H9 (cell line): Measurements from ENCODE around the gene ZNF609. TPM values are rescaled to one million over a fixed set of nuclear protein-coding genes. Genes with fewer than 3 reads are reported as not detected.
A peak's percentile ranks its signal among the peaks of the same experiment; 100 is the strongest.

Source experiments
- DNase-seq: peaks from one replicate; pipeline ENCODE4 v3.0.0-alpha.2; 2017
- H2AFZ ChIP-seq: one replicate; pipeline ENCODE4 v1.6.1; 2013; ENCODE audit warnings: mild to moderate bottlenecking, low read length, control low read depth, moderate library complexity
- H2AK5ac ChIP-seq: 2 replicates; pipeline ENCODE4 v1.6.1; 2013; ENCODE audit warnings: low read length, control low read depth, mixed read lengths; ENCODE audit not compliant: insufficient read length
- H2BK120ac ChIP-seq: one replicate; pipeline ENCODE4 v1.6.1; 2013; ENCODE audit warnings: low read depth, mild to moderate bottlenecking, low read length, control low read depth, inconsistent platforms; ENCODE audit not compliant: poor library complexity, severe bottlenecking
- H2BK12ac ChIP-seq: 2 replicates; pipeline ENCODE4 v1.6.1; 2013; ENCODE audit warnings: low read length, control low read depth, mixed read lengths, low read depth; ENCODE audit not compliant: insufficient read length
- H2BK15ac ChIP-seq: 2 replicates; pipeline ENCODE4 v1.6.1; 2013; ENCODE audit warnings: low read depth, low read length, control low read depth
- H2BK20ac ChIP-seq: one replicate; pipeline ENCODE4 v1.6.1; 2013; ENCODE audit warnings: low read depth, mild to moderate bottlenecking, low read length, control low read depth, inconsistent platforms; ENCODE audit not compliant: poor library complexity, severe bottlenecking
- H2BK5ac ChIP-seq: 2 replicates; pipeline ENCODE4 v1.6.1; 2013; ENCODE audit warnings: low read length, control low read depth, mixed read lengths; ENCODE audit not compliant: insufficient read length
- H3K14ac ChIP-seq: 2 replicates; pipeline ENCODE4 v1.6.1; 2013; ENCODE audit warnings: low read length, control low read depth; ENCODE audit not compliant: insufficient read depth
- H3K18ac ChIP-seq: 2 replicates; pipeline ENCODE4 v1.6.1; 2013; ENCODE audit warnings: low read depth, mild to moderate bottlenecking, mixed read lengths, low read length, control low read depth; ENCODE audit not compliant: insufficient read length
- H3K23ac ChIP-seq: 2 replicates; pipeline ENCODE4 v1.6.1; 2013; ENCODE audit warnings: low read length, control low read depth, mixed read lengths, low read depth; ENCODE audit not compliant: insufficient read length
- H3K23me2 ChIP-seq: 2 replicates; pipeline ENCODE4 v1.6.1; 2013; ENCODE audit warnings: low read depth, mild to moderate bottlenecking, mixed read lengths, low read length, control low read depth; ENCODE audit not compliant: insufficient read length, poor library complexity, severe bottlenecking
- H3K27ac ChIP-seq: 2 replicates; pipeline ENCODE4 v1.5.1; 2013; ENCODE audit warnings: low read length, control low read depth, mixed read lengths, low read depth; ENCODE audit not compliant: insufficient read length
- H3K27me3 ChIP-seq: 2 replicates; pipeline ENCODE4 v1.6.1; 2013; ENCODE audit warnings: low read length, control low read depth, inconsistent platforms; ENCODE audit not compliant: insufficient read depth
- H3K4ac ChIP-seq: 2 replicates; pipeline ENCODE4 v1.6.1; 2013; ENCODE audit warnings: low read depth, mild to moderate bottlenecking, control low read depth, inconsistent platforms, low read length, moderate library complexity
- H3K4me1 ChIP-seq: 2 replicates; pipeline ENCODE4 v1.6.1; 2013; ENCODE audit warnings: low read length, control low read depth, inconsistent platforms; ENCODE audit not compliant: insufficient read depth
- H3K4me2 ChIP-seq: 2 replicates; pipeline ENCODE4 v1.6.1; 2013; ENCODE audit warnings: low read length, control low read depth, mixed read lengths; ENCODE audit not compliant: insufficient read length, insufficient read depth
- H3K56ac ChIP-seq: 2 replicates; pipeline ENCODE4 v1.6.1; 2013; ENCODE audit warnings: low read depth, mild to moderate bottlenecking, mixed read lengths, low read length, control low read depth; ENCODE audit not compliant: insufficient read length
- H3K79me1 ChIP-seq: 2 replicates; pipeline ENCODE4 v1.6.1; 2013; ENCODE audit warnings: low read depth, mild to moderate bottlenecking, moderate library complexity, low read length, control low read depth, inconsistent platforms; ENCODE audit not compliant: insufficient read depth, poor library complexity, severe bottlenecking
- H3K79me2 ChIP-seq: 2 replicates; pipeline ENCODE4 v1.6.1; 2013; ENCODE audit warnings: low read length, control low read depth, inconsistent platforms; ENCODE audit not compliant: insufficient read depth
- H3K9ac ChIP-seq: 2 replicates; pipeline ENCODE4 v1.6.1; 2013; ENCODE audit warnings: low read length, control low read depth, mixed read lengths; ENCODE audit not compliant: insufficient read length; ENCODE audit errors: extremely low read depth
- H3K9me3 ChIP-seq: one replicate; pipeline ENCODE4 v1.6.1; 2013; ENCODE audit warnings: low read depth, low read length, inconsistent platforms; ENCODE audit not compliant: control insufficient read depth
- H3T11ph ChIP-seq: one replicate; pipeline ENCODE4 v1.6.1; 2013; ENCODE audit warnings: mild to moderate bottlenecking, low read length, control low read depth, inconsistent platforms
- H4K20me1 ChIP-seq: one replicate; pipeline ENCODE4 v1.6.1; 2013; ENCODE audit not compliant: control insufficient read depth, insufficient read length, insufficient read depth
- H4K5ac ChIP-seq: 2 replicates; pipeline ENCODE4 v1.6.1; 2013; ENCODE audit warnings: low read depth, mild to moderate bottlenecking, mixed read lengths, low read length, control low read depth; ENCODE audit not compliant: insufficient read length
- H4K8ac ChIP-seq: replicated peaks from 2 replicates; pipeline ENCODE4 v1.6.1; 2013; ENCODE audit warnings: low read length, control low read depth, mixed read lengths, low read depth; ENCODE audit not compliant: insufficient read length
- H4K91ac ChIP-seq: 2 replicates; pipeline ENCODE4 v1.6.1; 2013; ENCODE audit warnings: low read depth, mild to moderate bottlenecking, moderate library complexity, mixed read lengths, low read length, control low read depth; ENCODE audit not compliant: insufficient read length
- H3K27ac Mint-ChIP-seq, 3 experiments: 2 replicates in 2 of 3; 3 replicates in 1 of 3; pipeline ENCODE4 v1.8.0; 2020 to 2021; ENCODE audit warnings: mixed read lengths in 3 of 3, mild to moderate bottlenecking in 1 of 3, moderate library complexity in 1 of 3
- H3K27me3 Mint-ChIP-seq: 2 replicates; pipeline ENCODE4 v1.8.0; 2021; ENCODE audit warnings: low read depth, mild to moderate bottlenecking, moderate library complexity, mixed read lengths
- H3K36me3 Mint-ChIP-seq, 3 experiments: 2 replicates in 2 of 3; 3 replicates in 1 of 3; pipeline ENCODE4 v1.8.0; 2020 to 2021; ENCODE audit warnings: low read depth in 3 of 3, mixed read lengths in 3 of 3; ENCODE audit not compliant: insufficient read depth in 1 of 3
- H3K4me1 Mint-ChIP-seq, 2 experiments: 2 replicates each; pipeline ENCODE4 v1.8.0; 2020; ENCODE audit warnings: mixed read lengths in 2 of 2
- H3K4me3 Mint-ChIP-seq, 2 experiments: 2 replicates in 1 of 2; 3 replicates in 1 of 2; pipeline ENCODE4 v1.8.0; 2020 to 2021; ENCODE audit warnings: mild to moderate bottlenecking in 2 of 2, mixed read lengths in 2 of 2, moderate library complexity in 1 of 2
- H3K9me3 Mint-ChIP-seq, 2 experiments: 2 replicates in 1 of 2; 3 replicates in 1 of 2; pipeline ENCODE4 v1.8.0; 2020; ENCODE audit warnings: mild to moderate bottlenecking in 2 of 2, mixed read lengths in 2 of 2, moderate library complexity in 1 of 2
- CTCF ChIP-seq: fragments of 200-600 bp; sonication (generic); conservative IDR thresholded peaks from 3 replicates; pipeline ENCODE4 v1.8.0; 2021; ENCODE audit warnings: antibody characterized with exemption, mild to moderate bottlenecking
- WGBS: extraction: QIAGEN DNeasy Blood & Tissue Kit; methylation state at CpG from one replicate; pipeline ENCODE4 v1.1.7; 2013; ENCODE audit warnings: missing lambda C conversion rate, low lambda C conversion rate, mixed read lengths; ENCODE audit not compliant: insufficient read length; ENCODE audit errors: extremely low coverage; 5-methylcytosine and 5-hydroxymethylcytosine counted together
- total RNA-seq: library from RNA; stranded (reverse); gene quantifications from 2 replicates; pipeline ENCODE4 v1.2.1, GENCODE V29; 2021

ZNF609 gene
- total RNA-seq, 1 experiment from 2014 or later: 45.3 TPM

DNA sequence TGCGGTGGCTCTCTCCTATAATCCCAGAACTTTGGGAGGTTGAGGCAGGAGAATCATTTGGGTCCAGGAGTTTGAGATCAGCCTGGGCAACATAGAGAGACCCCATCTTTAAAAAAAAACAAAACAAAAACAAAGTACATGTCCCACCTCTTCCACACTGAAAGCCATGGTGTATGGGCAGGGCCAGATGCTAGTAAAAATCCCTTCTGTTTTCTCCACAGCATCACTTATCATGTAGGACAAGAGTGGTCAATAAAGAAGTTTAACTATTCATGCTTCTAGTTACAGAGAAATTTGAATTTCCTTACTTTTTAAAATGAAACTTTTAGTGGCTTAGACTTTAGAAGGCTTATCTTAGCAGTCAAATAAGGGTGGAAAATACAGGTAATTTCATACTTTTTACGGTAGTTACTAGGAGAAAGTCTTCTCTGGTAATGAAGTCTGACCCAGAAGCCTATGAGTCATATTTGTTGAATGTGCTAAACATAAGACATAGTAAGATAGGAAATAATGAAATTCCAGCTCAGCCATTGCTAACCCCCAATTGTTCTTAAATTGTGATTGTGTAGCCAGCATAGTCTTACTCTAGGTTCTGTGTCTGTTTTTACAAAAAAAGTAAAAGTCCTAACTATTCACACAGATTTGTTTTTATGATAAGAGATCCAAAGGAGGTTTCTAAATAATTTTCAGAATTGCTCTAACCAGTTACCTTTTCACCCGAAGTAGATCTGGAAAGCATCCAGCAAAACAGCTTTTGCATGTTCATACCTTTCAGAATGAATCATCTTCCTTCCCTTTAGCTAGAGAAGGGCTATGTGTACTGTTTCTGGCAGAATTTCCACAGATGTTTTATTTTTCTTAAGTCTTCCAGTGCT is 16.4 kb upstream of the ZNF609 start:
- Histone ChIP-seq H3K23ac (no peak overlapping the region), H4K5ac (no peak overlapping the region), H4K91ac (no peak overlapping the region), H3K18ac (no peak overlapping the region), H3K4ac (no peak overlapping the region), H3K27ac (no peak overlapping the region), H2BK12ac (no peak overlapping the region), H3K27me3 (no peaks in the 10 kb centered on the region), H2BK5ac (no peak overlapping the region), H3K79me2 (no peaks in the 10 kb centered on the region), H2AK5ac (no peak overlapping the region), H3K9ac (no peak overlapping the region), H3K14ac (no peak overlapping the region), H3K79me1 (no peaks in the 10 kb centered on the region), H2BK120ac (no peak overlapping the region), H4K20me1 (no peaks in the 10 kb centered on the region), H3K4me1 (no peaks in the 10 kb centered on the region), H3K56ac (no peak overlapping the region), H3K23me2 (no peaks in the 10 kb centered on the region), H3K9me3 (no peaks in the 10 kb centered on the region), H2AFZ (no peak overlapping the region), H2BK15ac (no peak overlapping the region), H3K4me2 (no peak overlapping the region), H2BK20ac (no peak overlapping the region), H3T11ph (no peak overlapping the region), H4K8ac (no peak overlapping the region)
- Mint-ChIP-seq H3K4me3 (no peak overlapping the region), H3K4me1 (no peaks in the 10 kb centered on the region), H3K9me3 (no peaks in the 10 kb centered on the region), H3K27me3 (no peaks in the 10 kb centered on the region), H3K27ac (peak overlapping the region in 1 of 3 experiments; percentile 14; a peak in 1 of 7 replicates), H3K36me3 (peaks cover 1 to 17% (median 12%) of the 10 kb centered on the region in 3 experiments; a peak in 5 of 7 replicates)
- no peak for TF ChIP-seq CTCF
- no CpG with 5 or more reads among the region's 3 CpGs for WGBS
- DNase-seq: no peak
